H4 (cell line): ENCODE results near the gene MARCKS. TPM values are rescaled to one million over a fixed set of nuclear protein-coding genes. Genes with fewer than 3 reads are reported as not detected.
"Not testable (repeated sequence)": the region's sequence is repeated elsewhere in the genome, so short reads cannot be mapped to it uniquely, and the experiment has no call there.

Experiments
- DNase-seq: peaks from one replicate; pipeline ENCODE4 v3.0.0-alpha.2; 2015; ENCODE audit warnings: low spot score
- total RNA-seq: library from RNA; depleted of rRNA; stranded (reverse); fragments of >200 nt; shearing (Covaris generic); gene quantifications from 2 replicates; pipeline ENCODE4 v1.2.3, GENCODE V29; 2014; rRNA removed

MARCKS gene
- total RNA-seq, 1 experiment from 2014 or later: 52.2 TPM

- DNase-seq: no peak
Observed at GRCh38 chr6:113884011-113884410, 26.9 kb downstream of the MARCKS start.

- DNase-seq: no peak
Observed at GRCh38 chr6:113886512-113886911, 29.4 kb downstream of the MARCKS start.

- no peak for DNase-seq
Observed at GRCh38 chr6:113888493-113888892, 31.3 kb downstream of the MARCKS start.

GRCh38 chr6:113888956-113889630, 31.9 kb downstream of the MARCKS start:
- DNase-seq: no peak

GRCh38 chr6:113893451-113893850, 36.3 kb downstream of the MARCKS start:
- no peak for DNase-seq

DNA sequence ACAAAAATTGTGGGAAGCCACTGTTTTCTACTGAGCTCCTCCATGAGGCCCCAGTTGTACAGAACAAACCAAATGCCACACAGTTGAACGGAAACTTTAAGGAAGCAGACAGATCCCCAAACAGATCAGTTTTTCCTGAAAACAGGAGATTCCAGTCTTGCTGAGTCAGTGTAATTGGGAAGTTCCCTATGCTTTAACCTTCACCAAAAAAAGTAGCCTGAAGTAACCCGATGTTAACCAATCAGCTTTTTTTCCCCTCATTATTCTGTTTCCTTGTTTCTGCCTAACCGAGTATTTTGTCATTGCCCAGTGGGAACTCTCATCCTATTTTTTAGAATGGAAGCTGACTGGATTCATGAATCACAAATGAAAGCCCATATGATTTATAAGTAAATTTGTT, 36.7 kb downstream of the MARCKS start:
- DNase-seq: no peak

GRCh38 chr6:113894712-113895674, 37.8 kb downstream of the MARCKS start:
- no peak for DNase-seq

- no peak for DNase-seq
Observed at GRCh38 chr6:113901482-113901881, 44.3 kb downstream of the MARCKS start.

DNA sequence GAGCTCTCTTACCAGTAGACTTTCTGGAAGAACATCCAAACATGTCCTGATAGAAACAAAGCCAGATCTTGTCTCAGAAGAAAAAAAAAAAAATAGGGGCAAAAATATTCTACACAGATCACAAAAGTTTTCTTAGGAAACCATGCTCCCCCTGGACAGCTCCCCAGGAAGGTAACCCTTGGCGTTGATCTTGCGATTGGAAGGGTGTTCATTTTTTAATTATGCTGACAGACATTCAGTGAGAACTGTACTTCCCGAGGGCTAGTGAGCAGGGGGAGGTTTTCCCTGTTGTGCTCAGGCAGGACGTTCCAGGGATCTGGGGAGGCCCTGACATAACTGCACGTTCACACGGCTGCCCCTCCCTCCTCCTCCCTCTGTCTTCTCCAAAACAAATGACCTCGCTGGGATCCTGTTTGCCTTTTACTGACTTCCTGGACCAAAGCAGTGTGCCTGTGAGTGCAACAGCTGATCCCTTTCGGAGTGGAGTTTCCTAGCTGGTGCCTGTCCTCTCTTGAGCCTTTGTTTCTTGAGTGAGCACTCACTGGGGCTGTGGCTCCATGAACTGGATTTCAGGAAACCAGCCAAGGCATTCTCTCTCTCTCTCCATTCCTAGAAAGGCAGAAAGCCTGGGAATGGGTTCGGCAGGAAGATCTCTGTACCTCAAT, 46.7 kb downstream of the MARCKS start:
- DNase-seq: peak; percentile 14

- peak; percentile 4 for DNase-seq
Observed at GRCh38 chr6:113907102-113907815, 50.1 kb downstream of the MARCKS start.

GRCh38 chr6:113908801-113909200, 51.7 kb downstream of the MARCKS start:
- DNase-seq: no peak

DNA sequence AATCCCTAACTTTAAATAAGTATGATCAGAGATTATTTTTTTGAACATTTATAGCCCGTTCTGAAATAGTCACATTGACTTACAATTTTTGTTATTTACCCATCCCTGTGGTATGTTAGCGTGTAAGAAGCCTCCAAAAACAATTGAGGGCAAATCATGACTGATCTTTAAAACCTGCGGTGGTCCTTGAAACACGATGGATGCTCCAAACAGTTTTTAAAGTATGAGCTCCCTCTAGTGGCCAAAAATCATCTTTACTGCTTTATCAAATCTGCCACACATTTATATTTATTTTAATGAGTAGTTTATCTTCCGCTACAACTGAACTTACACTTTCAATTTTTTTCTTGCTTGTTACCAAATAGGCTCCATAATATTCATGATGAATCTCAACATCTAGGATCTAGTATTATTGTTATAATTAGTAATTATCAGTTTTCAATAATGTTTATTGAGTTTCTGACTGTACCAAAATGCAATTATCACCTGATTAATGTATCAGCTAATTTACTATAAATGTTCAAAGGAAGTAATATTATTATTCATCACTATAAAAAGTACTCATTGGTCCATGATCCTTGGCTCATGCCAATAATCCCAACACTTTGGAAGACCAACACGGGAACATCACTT, 52.2 kb downstream of the MARCKS start:
- DNase-seq: peak; percentile 26

DNA sequence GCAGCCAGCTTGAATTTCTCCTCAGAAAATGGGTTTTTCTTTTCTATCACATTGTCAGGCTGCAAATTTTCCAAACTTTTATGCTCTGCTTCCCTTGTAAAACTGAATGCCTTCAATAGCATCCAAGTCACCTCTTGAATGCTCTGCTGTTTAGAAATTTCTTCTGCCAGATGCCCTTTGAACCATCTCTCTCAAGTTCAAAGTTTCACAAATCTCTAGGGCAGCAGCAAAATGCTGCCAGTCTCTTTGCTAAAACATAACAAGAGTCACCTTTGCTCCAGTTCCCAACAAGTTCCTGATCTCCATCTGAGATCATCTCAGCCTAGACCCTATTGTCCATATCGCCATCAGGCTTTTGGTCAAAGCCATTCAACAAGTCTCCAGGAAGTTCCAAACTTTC, 53.1 kb downstream of the MARCKS start:
- DNase-seq: not testable (repeated sequence)

Other genes with a start within 250 kb of the MARCKS start
- 63.7 and 70.7 TPM in 2 replicates for gene HDAC2, start 113.8 kb downstream of the MARCKS start, total RNA-seq